Measurements from ENCODE around the gene C16orf89. TPM values are rescaled to one million over a fixed set of nuclear protein-coding genes. Genes with fewer than 3 reads are reported as not detected.
"Not testable (repeated sequence)": the region's sequence is repeated elsewhere in the genome, so short reads cannot be mapped to it uniquely, and the experiment has no call there.

Gene C16orf89
- total RNA-seq, 2 donors from 2014 or later = 2.6 to 17.1 TPM

GRCh38 chr16:5088086-5088790 is 22.5 kb upstream of the C16orf89 start:
- 89 to 97% methylated on average over 10 to 18 of the region's 18 CpGs for WGBS, 2 donors
- not testable (repeated sequence) for DNase-seq

GRCh38 chr16:5085716-5086115 is 20.0 kb upstream of the C16orf89 start:
- H3K4me3 ChIP-seq; H3K36me3 ChIP-seq (replicated peaks in 1 of 2; ENCODE audit: insufficient read depth in 1 of 2, low read depth in 2 of 2); ATAC-seq; DNase-seq; H3K4me1 ChIP-seq; H3K9me3 ChIP-seq; intact Hi-C loops (cut with DNase I); H3K27me3 ChIP-seq; H3K27ac ChIP-seq: not testable (repeated sequence)
- WGBS, 2 donors = 91 to 93% methylated on average over 6 to 11 of the region's 11 CpGs

More at GRCh38 chr16:5088086-5088790, 22.5 kb upstream of the C16orf89 start:
- H3K4me1 ChIP-seq; H3K9me3 ChIP-seq; H3K4me3 ChIP-seq; H3K27ac ChIP-seq; H3K27me3 ChIP-seq; H3K36me3 ChIP-seq (replicated peaks in 1 of 2; ENCODE audit: insufficient read depth in 1 of 2, low read depth in 2 of 2); ATAC-seq; intact Hi-C loops (cut with DNase I): not testable (repeated sequence)

- TF ChIP-seq CTCF (IDR thresholded peaks at IDR 0.05) = peak; percentile 24 to 55 (median 45)
- H3K9me3 ChIP-seq; H3K27ac ChIP-seq; ATAC-seq; intact Hi-C loops (cut with DNase I); H3K27me3 ChIP-seq; H3K4me1 ChIP-seq; H3K4me3 ChIP-seq; H3K36me3 ChIP-seq (replicated peaks in 1 of 2; ENCODE audit: insufficient read depth in 1 of 2, low read depth in 2 of 2): not testable (repeated sequence)
- peak; percentile 46 to 63 (median 58) for DNase-seq
- WGBS, 2 donors = 60 to 67% methylated on average over 9 to 10 of the region's 10 CpGs
These were observed 19.0 kb upstream of the C16orf89 start for GRCh38 chr16:5084802-5085201.

GRCh38 chr16:5084099-5084731 is 18.5 kb upstream of the C16orf89 start:
- DNase-seq; intact Hi-C loops (cut with DNase I); H3K4me3 ChIP-seq; H3K9me3 ChIP-seq; H3K27me3 ChIP-seq; ATAC-seq; H3K27ac ChIP-seq; H3K4me1 ChIP-seq; H3K36me3 ChIP-seq (replicated peaks in 1 of 2; ENCODE audit: insufficient read depth in 1 of 2, low read depth in 2 of 2): not testable (repeated sequence)
- WGBS, 2 donors = 74 to 78% methylated on average over 11 of the region's 11 CpGs

- intact Hi-C loops (cut with DNase I); H3K27ac ChIP-seq: not testable (repeated sequence)
These were observed 17.9 kb upstream of the C16orf89 start for GRCh38 chr16:5083646-5084045.

GRCh38 chr16:5080996-5081395 is 15.2 kb upstream of the C16orf89 start:
- H3K9me3 ChIP-seq; H3K4me3 ChIP-seq; H3K27me3 ChIP-seq; H3K4me1 ChIP-seq; intact Hi-C loops (cut with DNase I); ATAC-seq: not testable (repeated sequence)
- 76 to 77% methylated on average over 6 to 8 of the region's 9 CpGs for WGBS, 2 donors
- DNase-seq = peak in 1 of 4 donors; percentile 24
- Histone ChIP-seq H3K27ac (peak overlapping the region in 1 of 4 donors; percentile 25), H3K36me3 (replicated peaks in 1 of 2; ENCODE audit: insufficient read depth in 1 of 2, low read depth in 2 of 2) (peaks cover 2 to 11% of the 10 kb centered on the region in 2 donors)

More at GRCh38 chr16:5083646-5084045, 17.9 kb upstream of the C16orf89 start:
- H3K36me3 ChIP-seq (replicated peaks in 1 of 2; ENCODE audit: insufficient read depth in 1 of 2, low read depth in 2 of 2); ATAC-seq; DNase-seq; H3K9me3 ChIP-seq; H3K27me3 ChIP-seq; H3K4me3 ChIP-seq; H3K4me1 ChIP-seq: not testable (repeated sequence)
- WGBS, 2 donors = 88 to 89% methylated on average over 7 to 9 of the region's 9 CpGs

- intact Hi-C loops (cut with DNase I); ATAC-seq: not testable (repeated sequence)
These were observed 14.7 kb upstream of the C16orf89 start for GRCh38 chr16:5080461-5080860.

More at GRCh38 chr16:5080461-5080860, 14.7 kb upstream of the C16orf89 start:
- H3K4me3 ChIP-seq, H3K9me3 ChIP-seq, H3K27me3 ChIP-seq, H3K4me1 ChIP-seq: not testable (repeated sequence)
- DNase-seq = peak in 1 of 4 donors; percentile 87
- WGBS, 2 donors = 79% methylated on average over 12 of the region's 12 CpGs; no CpG with 5 or more reads in 1 of the 2 donors
- H3K27ac ChIP-seq = peak overlapping the region in 1 of 4 donors; percentile 25
- H3K36me3 ChIP-seq (replicated peaks in 1 of 2; ENCODE audit: insufficient read depth in 1 of 2, low read depth in 2 of 2) = peaks cover 2 to 14% of the 10 kb centered on the region in 2 donors

Measured in body of pancreas (tissue), 4 donors.